GM18520 (cell line): ENCODE data around the gene STK36.

Experiments used
- ATAC-seq: cut with Tn5 transposase; IDR thresholded peaks from one replicate; pipeline ENCODE4 v1.9.1; 2021; ENCODE audit not compliant: unreplicated experiment

Gene STK36

DNA sequence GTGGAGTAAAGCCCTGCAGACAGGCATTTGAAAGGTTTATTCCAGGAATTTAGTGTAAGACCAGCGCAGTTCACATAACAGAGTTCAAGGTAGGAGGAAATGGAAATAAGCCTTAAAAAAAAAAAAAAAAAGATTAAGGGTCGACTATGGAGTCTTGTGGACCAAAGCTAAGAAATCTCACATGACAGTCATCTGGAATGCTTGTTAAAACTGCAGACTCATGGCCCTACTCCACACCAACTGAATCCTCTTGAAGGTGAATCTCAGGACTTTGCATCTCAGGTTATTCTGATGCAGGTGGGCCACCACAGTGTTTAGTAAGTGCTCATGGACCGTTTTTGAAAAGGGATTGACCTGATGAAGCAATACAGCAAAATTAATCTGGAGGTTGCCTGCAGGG, 47.6 kb downstream of the STK36 start:
- ATAC-seq = no peak

- ATAC-seq = no peak
These were observed 48.5 kb downstream of the STK36 start for GRCh38 chr2:218720048-218721041.

- ATAC-seq = no peak
These were observed 49.6 kb downstream of the STK36 start for GRCh38 chr2:218721488-218721887.

GRCh38 chr2:218721934-218722333, 50.0 kb downstream of the STK36 start:
- no peak for ATAC-seq

DNA sequence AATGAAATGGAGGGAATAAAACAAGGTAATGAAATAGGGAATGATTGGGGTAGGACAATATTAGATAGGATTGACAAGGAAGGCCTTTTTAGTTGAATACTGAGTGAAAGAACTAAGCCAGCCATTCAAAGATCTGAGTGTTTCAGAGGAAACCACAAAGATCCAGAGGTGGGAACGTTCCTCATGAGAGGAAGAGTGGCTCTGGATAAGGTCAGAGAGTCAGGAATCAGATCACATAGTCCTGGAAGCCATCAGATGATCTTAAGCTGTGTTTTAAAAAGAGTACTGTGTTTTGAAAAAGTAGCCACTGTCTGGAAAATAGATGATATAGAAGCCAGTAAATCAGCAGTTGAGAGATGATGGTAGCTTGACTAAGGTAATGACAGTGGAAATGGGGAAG, 50.5 kb downstream of the STK36 start:
- ATAC-seq = no peak

DNA sequence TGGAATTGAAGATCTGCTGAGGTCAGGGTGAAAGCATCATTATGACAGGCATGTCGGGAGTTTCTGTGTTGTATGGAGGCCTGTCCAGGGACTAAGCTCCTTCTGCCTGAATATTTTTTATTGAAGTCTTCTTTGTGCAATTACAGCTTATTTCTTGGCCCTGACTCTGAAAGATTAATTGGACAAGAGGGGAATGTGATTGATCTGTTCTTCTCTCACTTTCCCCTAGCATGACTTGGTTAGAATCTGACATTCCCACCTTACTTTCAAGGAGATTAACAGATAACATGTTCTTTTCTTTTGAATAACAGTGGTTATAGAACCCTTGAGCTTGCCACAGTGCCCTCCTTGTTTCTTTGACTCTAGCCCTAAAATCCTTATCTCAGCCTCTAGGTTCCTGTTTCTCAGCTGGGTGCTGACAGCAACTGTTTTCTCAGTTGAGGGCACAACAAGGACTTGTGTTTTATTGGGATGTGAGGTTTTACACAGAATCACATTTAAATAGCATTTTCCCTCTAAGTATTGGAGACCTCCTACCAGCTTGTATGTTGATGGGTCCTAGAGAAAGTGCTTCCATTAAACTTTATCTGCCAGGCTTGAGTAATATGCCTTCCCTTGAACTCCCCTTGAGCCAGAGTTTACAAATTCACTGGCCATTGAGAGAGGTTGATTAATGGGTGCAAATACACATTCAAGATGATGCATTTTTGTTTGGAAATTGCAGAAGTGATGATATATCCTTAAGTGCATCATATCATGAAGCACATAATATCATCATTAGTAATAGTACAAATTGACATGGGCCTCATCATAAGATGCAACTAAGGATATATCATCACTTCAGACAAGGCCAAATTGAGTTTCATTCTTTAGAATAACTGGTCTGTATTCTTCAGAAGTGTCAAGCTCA, 51.2 kb downstream of the STK36 start:
- no peak for ATAC-seq

- no peak for ATAC-seq
These were observed 54.2 kb downstream of the STK36 start for GRCh38 chr2:218726004-218726574.

- ATAC-seq = no peak
These were observed 55.7 kb downstream of the STK36 start for GRCh38 chr2:218727502-218728165.

DNA sequence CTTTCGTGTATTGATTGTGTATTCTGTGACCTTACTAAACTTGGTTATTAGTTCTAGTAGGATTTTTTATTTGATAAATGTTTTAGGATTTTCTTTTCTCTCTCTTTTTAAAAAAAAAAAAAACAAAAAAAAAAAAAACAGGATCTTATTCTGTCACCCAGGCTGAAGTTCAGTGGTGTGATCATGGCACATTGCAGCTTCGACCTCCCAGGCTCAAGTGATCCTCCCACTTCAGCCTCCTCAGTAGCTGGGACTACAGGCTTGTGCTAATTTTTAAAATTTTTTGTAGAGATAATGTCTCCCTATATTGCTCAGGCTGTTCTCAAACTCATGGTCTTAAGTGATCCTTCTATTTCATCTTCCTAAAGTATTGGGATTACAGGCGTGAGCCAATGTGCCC, 57.8 kb downstream of the STK36 start:
- ATAC-seq = no peak

GRCh38 chr2:218732052-218732760, 60.3 kb downstream of the STK36 start:
- ATAC-seq = no peak

DNA sequence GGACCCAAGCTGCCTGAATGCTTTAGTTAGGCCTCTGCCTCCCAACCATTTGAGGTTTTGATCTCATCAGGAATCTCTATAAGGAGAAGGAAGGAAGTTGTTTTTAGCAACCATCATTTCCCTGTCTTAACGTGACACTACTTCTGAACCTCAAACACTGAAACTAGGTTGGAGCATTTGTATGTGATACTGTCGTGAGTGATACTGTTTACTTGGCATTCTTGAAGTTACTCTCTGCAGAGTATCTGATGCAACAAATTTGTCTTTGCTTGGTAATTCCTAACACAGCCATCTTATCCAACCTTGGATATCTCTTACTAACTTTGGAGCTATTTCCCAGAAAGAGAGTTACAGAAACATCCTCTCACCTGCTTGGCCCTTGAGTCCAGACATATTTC, 60.9 kb downstream of the STK36 start:
- ATAC-seq = no peak

DNA sequence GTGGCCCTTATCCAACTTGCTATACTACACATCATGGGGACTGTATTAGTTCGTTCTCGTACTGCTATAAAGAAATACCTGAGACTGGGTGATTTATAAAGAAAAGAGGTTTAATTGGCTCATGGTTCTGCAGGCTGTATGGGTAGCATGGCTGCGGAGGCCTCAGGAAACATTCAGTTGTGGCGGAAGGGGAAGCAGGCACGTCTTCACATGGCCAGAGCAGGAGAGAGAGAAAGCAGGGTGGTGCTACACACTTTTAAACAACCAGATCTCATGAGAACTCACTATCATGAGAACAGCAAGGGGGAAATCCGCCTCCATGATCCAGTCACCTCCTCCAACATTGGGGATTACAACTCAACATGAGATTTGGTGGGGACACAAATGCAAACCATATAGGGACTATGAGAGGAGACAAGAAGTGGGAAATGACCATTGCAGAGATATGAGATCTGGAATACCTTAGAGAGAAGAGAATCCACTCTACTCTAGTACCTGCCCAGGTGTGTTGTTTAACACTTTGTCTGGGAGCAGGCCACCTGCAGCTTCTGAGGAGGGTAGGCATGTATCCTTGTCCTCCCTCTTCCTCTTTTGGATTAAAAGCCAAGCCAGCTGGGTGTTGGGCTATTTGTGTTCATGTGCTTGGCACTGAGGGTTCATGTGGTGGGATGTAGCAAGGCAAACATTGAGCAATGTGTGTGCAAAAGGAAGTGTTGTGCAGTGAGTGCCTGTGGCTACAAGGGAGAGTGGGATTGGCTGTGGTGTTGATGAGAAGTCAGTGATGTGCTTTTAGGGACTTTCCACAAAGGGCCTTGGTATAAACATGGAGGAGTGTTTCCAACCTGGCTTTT, 61.5 kb downstream of the STK36 start:
- no peak for ATAC-seq

GRCh38 chr2:218734190-218734975, 62.5 kb downstream of the STK36 start:
- ATAC-seq = no peak

GRCh38 chr2:218736531-218736930, 64.6 kb downstream of the STK36 start:
- ATAC-seq = no peak

DNA sequence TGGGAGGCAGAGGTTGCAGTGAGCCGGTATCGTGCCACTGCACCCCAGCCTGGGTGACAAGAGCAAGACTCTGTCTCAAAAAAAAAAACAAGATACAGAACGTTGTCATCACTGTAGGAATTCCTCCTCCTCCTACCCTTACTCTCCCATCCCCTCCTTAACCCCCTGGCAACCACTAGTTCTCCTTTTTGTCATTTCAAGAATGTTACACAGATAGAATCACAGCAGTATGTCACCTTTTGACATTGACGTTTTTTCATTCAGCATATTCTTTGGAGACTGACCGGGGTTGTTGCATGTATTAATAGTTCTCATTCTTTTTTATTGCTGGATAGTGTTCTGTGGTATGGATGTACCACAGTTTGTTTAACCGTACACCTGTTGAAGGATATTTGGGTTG, 71.2 kb downstream of the STK36 start:
- no peak for ATAC-seq

- no peak for ATAC-seq
These were observed 72.7 kb downstream of the STK36 start for GRCh38 chr2:218744615-218745014.

- ATAC-seq = no peak
These were observed 73.3 kb downstream of the STK36 start for GRCh38 chr2:218745160-218745558.
